ENCODE data around the gene GNL3. TPM values are rescaled to one million over a fixed set of nuclear protein-coding genes. Genes with fewer than 3 reads are reported as not detected.
"Not testable (repeated sequence)": the region's sequence is repeated elsewhere in the genome, so short reads cannot be mapped to it uniquely, and the experiment has no call there.

The GNL3 gene
- total RNA-seq, 4 donors from 2014 or later: 95.8 to 184 (median 112) TPM

DNA sequence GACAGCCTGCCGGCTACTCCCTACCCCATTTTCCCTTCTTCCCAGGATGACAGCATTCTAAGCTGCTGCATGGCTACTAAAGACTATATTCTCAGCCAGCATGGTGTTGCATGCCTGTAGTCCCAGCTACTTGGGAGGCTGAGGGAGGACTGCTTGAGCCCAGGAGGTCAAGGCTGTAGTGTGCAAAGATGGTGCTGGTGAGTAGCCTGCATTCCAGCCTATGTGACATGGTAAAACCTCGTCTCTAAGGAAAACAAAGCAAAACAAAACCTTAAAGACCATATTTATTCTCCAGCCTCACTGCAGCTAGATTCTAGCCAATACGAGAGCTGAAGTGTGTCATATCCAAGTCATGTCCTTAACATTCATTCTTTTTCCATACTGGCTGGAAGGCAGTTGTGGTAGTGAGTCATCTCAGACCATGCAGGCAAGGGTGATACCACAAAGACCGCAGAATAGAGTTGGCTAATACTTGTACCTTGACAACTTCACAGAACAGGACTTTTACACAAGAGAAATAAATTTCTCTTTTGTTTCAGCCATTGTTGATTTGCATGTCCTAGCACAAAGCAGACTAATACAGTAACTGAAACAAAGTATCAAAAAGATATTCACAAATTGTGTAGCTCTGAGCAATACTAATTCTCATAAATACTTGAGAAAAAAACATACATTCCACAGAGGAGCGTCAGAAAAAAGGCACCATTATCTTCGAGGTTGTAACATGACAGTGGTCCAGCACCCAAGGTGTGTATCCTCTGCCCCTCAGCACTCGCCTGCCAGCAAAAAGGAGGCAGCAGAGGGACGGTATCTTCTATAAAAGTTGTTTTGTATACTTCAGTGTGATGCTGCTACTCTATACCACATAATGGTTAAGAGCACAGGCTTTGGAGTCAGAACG is 15.0 kb upstream of the GNL3 start:
- intact Hi-C loops (cut with DNase I): no loop called here
- WGBS, 2 donors: 30 to 31% methylated on average over 9 of the region's 9 CpGs
- DNase-seq: no peak
- Histone ChIP-seq H3K9me3 (no peaks in the 10 kb centered on the region), H3K4me3 (peak overlapping the region in 1 of 4 donors; percentile 17), H3K4me1 (peaks cover 5 to 20% (median 12%) of the 10 kb centered on the region in 3 donors), H3K27ac (peak overlapping the region; percentile 12 to 80 (median 48)), H3K27me3 (no peaks in the 10 kb centered on the region), H3K36me3 (peaks cover 0 to 86% (median 5%) of the 10 kb centered on the region in 3 donors)
- TF ChIP-seq, protein P1, sequence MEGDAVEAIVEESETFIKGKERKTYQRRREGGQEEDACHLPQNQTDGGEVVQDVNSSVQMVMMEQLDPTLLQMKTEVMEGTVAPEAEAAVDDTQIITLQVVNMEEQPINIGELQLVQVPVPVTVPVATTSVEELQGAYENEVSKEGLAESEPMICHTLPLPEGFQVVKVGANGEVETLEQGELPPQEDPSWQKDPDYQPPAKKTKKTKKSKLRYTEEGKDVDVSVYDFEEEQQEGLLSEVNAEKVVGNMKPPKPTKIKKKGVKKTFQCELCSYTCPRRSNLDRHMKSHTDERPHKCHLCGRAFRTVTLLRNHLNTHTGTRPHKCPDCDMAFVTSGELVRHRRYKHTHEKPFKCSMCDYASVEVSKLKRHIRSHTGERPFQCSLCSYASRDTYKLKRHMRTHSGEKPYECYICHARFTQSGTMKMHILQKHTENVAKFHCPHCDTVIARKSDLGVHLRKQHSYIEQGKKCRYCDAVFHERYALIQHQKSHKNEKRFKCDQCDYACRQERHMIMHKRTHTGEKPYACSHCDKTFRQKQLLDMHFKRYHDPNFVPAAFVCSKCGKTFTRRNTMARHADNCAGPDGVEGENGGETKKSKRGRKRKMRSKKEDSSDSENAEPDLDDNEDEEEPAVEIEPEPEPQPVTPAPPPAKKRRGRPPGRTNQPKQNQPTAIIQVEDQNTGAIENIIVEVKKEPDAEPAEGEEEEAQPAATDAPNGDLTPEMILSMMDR (IDR thresholded peaks at IDR 0.05): no peak
- TF ChIP-seq POLR2A (IDR thresholded peaks at IDR 0.05): no peak

DNA sequence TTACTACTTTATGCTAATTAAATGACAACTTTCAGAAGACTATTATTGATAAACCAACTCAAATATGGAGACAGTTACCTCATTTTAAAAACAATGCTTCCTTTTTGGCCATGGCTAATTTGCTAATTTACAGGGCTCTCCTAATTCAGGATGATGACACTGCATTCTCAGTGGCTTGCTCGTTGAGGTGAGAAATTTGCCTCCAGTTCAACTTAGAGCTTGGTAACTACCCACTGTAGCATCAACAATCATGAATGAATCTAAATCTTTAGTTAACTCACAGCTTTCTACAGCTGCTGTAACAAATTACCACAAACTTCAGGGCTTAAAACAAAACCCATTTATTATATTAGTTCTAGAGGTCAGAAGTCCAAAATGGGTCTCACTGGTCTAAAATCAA is 14.2 kb upstream of the GNL3 start:
- Histone ChIP-seq H3K36me3 (peaks cover 5 to 86% (median 6%) of the 10 kb centered on the region in 3 donors), H3K4me1 (peaks cover 5 to 20% (median 12%) of the 10 kb centered on the region in 3 donors), H3K9me3 (no peaks in the 10 kb centered on the region), H3K27ac (peak overlapping the region in 3 of 4 donors; percentile 12 to 63 (median 33)), H3K27me3 (no peaks in the 10 kb centered on the region), H3K4me3 (no peak overlapping the region)
- 53 to 64% methylated on average over 1 of the region's 1 CpG for WGBS, 2 donors
- TF ChIP-seq, protein P1 (IDR thresholded peaks at IDR 0.05): no peak
- no peak for TF ChIP-seq POLR2A (IDR thresholded peaks at IDR 0.05)
- no peak for DNase-seq
- intact Hi-C loops (cut with DNase I): no loop called here

DNA sequence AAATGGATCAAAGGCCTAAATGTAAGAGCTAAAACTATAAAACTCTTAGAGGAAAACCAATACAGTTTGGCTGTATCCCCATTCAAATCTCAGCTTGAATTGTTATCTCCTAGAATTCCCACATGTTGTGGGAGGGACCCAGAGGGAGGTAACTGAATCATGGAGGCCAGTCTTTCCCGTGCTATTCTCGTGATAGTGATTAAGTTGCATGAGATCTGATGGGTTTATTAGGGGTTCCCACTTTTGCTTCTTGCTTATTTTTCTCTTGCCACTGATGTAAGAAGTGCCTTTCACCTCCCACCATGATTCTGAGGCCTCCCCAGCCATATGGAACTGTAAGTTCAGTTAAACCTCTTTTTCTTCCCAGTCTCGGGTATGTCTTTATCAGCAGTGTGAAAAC is 9.6 kb upstream of the GNL3 start:
- peaks cover 0 to 15% (median 3%) of the 10 kb centered on the region in 3 donors for H3K4me1 ChIP-seq
- 53 to 87% methylated on average over 3 of the region's 3 CpGs for WGBS, 2 donors
- H3K9me3 ChIP-seq; H3K27me3 ChIP-seq; intact Hi-C loops (cut with DNase I); DNase-seq; H3K4me3 ChIP-seq; H3K27ac ChIP-seq: not testable (repeated sequence)
- H3K36me3 ChIP-seq: peaks cover 22 to 93% (median 25%) of the 10 kb centered on the region in 3 donors

DNA sequence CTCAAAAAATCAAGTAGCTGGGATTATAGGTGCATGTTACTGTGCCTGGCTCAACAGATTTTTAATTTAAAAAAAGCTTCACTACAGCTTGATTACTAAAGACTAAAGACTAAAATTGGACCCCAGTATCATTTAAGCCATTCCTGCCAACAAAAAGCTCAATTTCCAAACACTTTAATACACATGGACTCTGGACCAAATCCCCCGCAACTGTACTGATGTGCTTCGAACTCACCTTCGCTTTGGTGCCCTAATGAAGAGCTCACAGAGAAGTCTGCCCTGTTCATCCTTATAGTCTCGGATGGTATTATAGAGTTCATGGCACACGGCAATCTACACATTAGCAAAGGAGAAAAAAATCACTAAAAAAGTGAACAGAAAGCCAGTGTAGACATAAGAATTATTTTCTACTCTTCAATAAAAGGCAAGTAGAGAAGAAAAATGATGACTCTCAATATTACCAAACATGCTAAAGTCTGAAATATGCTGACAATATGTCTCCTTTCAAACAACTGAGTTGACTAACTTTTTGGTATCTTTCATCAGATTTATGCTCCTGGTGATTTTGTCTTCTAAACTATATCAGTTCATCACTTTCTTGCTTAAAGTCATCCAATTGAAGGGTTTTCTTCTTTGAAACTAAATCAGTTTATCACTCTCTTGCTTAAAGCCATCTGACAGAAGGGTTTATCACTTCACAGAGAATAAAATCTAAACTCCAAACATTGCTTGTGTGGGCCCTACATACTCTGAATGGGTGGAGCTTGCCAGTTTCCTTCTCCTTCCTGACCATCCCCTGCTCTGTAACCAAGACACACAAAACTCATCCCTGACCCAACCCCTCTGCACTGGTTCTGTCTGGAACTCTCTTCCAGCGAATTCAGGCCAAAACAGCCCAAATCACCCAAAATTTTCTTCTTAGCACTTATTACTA is 7.3 kb upstream of the GNL3 start:
- Histone ChIP-seq H3K4me3 (no peak overlapping the region), H3K9me3 (no peaks in the 10 kb centered on the region), H3K27me3 (no peaks in the 10 kb centered on the region), H3K4me1 (peaks cover 0 to 29% (median 14%) of the 10 kb centered on the region in 3 donors), H3K36me3 (peaks cover 22 to 72% (median 25%) of the 10 kb centered on the region in 3 donors), H3K27ac (no peak overlapping the region)
- intact Hi-C loops (cut with DNase I): no loop called here
- DNase-seq: no peak
- 91 to 98% methylated on average over 6 of the region's 6 CpGs for WGBS, 2 donors
- no peak for TF ChIP-seq POLR2A (IDR thresholded peaks at IDR 0.05)
- TF ChIP-seq, protein P1 (IDR thresholded peaks at IDR 0.05): no peak

DNA sequence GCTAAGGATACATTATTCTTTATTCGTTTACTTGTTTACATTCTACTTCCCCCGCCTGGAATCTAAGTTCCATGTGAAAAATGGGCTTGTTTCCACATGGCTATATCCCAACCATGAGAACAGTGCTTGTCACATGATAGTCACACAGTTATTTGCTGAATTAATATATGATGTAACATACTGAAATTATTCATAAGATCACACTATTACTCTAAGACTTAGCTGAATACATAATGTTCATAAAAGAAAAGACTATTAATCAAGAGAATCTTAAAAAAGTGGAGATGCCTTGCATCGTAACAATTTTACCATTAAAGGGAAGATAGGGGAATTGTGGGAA is 6.7 kb upstream of the GNL3 start:
- DNase-seq: no peak
- Histone ChIP-seq H3K27ac (no peak overlapping the region), H3K4me3 (no peak overlapping the region), H3K4me1 (peaks cover 0 to 35% (median 16%) of the 10 kb centered on the region in 3 donors), H3K27me3 (no peaks in the 10 kb centered on the region), H3K9me3 (no peaks in the 10 kb centered on the region), H3K36me3 (peaks cover 22 to 65% (median 25%) of the 10 kb centered on the region in 3 donors)
- TF ChIP-seq POLR2A (IDR thresholded peaks at IDR 0.05): no peak
- TF ChIP-seq, protein P1 (IDR thresholded peaks at IDR 0.05): no peak
- WGBS, 2 donors: 83 to 87% methylated on average over 3 of the region's 3 CpGs
- intact Hi-C loops (cut with DNase I): no loop called here

Measured in esophagus squamous epithelium (tissue), 5 donors.